OCI-LY7 (cell line): ENCODE data around the gene IGFBP2.

Source experiments
- EZH2phosphoT487 ChIP-seq: fragments of 200-600 bp; sonication (generic); IDR thresholded peaks from 2 replicates; pipeline ENCODE4 v1.6.1; 2018; ENCODE audit warnings: low read depth, borderline replicate concordance, mild to moderate bottlenecking, mixed run types, antibody characterized with exemption, low read length, moderate library complexity, mixed read lengths
- TF ChIP-seq, protein P1 (sequence below): fragments of 200-600 bp; sonication (generic); conservative IDR thresholded peaks from 2 replicates; pipeline ENCODE4 v1.5.1; 2014; ENCODE audit warnings: mild to moderate bottlenecking, antibody characterized with exemption, low read length, moderate library complexity, mixed read lengths

DNA sequence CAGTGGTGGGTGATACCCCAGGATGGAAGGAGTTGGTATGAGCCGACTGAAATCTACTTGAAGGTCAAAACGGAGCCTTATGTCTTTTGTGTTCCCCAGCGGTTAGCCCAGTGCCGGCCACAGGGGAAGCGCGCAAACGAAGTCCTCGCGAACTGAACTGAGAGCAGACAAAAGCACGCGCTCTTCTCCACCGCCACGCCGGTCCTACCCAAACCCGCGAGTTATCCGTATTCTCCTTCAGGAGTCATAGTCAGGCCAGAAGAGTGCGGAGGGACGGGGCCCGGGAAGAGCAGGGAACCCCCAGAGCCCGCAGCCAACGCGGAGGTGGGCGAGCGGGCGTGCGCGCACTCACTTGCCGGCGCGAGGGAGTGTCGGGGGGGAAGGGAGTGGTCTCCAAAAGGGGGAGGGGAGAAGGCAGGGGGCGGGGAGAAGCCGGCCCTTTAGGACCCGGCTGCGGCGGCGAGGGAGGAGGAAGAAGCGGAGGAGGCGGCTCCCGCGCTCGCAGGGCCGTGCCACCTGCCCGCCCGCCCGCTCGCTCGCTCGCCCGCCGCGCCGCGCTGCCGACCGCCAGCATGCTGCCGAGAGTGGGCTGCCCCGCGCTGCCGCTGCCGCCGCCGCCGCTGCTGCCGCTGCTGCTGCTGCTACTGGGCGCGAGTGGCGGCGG is at the start of gene IGFBP2:
- TF ChIP-seq, protein P1, sequence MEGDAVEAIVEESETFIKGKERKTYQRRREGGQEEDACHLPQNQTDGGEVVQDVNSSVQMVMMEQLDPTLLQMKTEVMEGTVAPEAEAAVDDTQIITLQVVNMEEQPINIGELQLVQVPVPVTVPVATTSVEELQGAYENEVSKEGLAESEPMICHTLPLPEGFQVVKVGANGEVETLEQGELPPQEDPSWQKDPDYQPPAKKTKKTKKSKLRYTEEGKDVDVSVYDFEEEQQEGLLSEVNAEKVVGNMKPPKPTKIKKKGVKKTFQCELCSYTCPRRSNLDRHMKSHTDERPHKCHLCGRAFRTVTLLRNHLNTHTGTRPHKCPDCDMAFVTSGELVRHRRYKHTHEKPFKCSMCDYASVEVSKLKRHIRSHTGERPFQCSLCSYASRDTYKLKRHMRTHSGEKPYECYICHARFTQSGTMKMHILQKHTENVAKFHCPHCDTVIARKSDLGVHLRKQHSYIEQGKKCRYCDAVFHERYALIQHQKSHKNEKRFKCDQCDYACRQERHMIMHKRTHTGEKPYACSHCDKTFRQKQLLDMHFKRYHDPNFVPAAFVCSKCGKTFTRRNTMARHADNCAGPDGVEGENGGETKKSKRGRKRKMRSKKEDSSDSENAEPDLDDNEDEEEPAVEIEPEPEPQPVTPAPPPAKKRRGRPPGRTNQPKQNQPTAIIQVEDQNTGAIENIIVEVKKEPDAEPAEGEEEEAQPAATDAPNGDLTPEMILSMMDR, result no peak
- no peak for TF ChIP-seq EZH2phosphoT487
